Activated naive CD8-positive, alpha-beta T cell (primary cell): ENCODE measurements around the gene POLR1C.
A peak's percentile ranks its signal among the peaks of the same experiment; 100 is the strongest.

Source experiments
- H3K27ac Mint-ChIP-seq: one replicate; pipeline ENCODE4 v1.8.0; 2021; ENCODE audit warnings: mixed read lengths
- H3K27me3 Mint-ChIP-seq: one replicate; pipeline ENCODE4 v1.8.0; 2021; ENCODE audit warnings: mixed read lengths
- H3K36me3 Mint-ChIP-seq: one replicate; pipeline ENCODE4 v1.8.0; 2021; ENCODE audit warnings: mixed read lengths
- H3K4me1 Mint-ChIP-seq: one replicate; pipeline ENCODE4 v1.8.0; 2021; ENCODE audit warnings: low read depth, mixed read lengths
- H3K4me3 Mint-ChIP-seq: one replicate; pipeline ENCODE4 v1.8.0; 2021; ENCODE audit warnings: mild to moderate bottlenecking, mixed read lengths
- H3K9me3 Mint-ChIP-seq: one replicate; pipeline ENCODE4 v1.8.0; 2021; ENCODE audit warnings: low read depth, mixed read lengths

Gene POLR1C

DNA sequence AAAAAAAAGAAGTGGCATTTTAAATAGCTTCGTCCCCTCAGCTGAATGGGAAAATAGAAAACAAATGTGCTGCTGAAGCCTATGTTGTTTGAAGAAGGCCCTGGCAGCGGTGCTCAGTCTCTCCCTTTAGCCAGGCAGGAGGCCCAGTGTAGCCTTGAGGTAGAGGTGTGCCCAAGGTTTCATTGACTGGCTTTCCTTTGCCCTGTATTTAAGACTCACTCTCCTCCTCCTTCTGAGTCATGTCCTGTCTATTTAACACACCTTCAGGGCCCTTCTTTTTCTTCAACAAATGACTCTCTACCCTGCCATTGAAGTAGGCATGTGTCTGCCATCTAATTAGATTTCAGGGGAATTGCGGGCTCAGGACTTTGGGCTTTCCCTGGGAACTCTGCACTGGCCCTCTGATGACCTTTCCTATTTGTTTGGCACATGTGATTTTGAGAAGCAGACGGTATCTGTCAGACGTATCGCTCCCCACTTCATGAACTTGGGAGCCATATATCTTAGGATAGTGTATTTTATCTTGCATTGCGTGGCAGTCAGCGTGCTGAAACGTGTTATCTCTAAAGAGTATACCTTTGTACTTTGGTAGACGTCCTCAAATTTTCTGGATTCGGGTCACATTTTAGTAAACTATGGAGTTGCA, 35.2 kb upstream of the POLR1C start:
- no peaks in the 10 kb centered on the region for H3K27me3 Mint-ChIP-seq
- H3K4me3 Mint-ChIP-seq: peak overlapping the region; percentile 17
- no peaks in the 10 kb centered on the region for H3K9me3 Mint-ChIP-seq
- peaks cover 2% of the 10 kb centered on the region for H3K36me3 Mint-ChIP-seq
- no peak overlapping the region for H3K27ac Mint-ChIP-seq
- peaks cover 55% of the 10 kb centered on the region for H3K4me1 Mint-ChIP-seq

DNA sequence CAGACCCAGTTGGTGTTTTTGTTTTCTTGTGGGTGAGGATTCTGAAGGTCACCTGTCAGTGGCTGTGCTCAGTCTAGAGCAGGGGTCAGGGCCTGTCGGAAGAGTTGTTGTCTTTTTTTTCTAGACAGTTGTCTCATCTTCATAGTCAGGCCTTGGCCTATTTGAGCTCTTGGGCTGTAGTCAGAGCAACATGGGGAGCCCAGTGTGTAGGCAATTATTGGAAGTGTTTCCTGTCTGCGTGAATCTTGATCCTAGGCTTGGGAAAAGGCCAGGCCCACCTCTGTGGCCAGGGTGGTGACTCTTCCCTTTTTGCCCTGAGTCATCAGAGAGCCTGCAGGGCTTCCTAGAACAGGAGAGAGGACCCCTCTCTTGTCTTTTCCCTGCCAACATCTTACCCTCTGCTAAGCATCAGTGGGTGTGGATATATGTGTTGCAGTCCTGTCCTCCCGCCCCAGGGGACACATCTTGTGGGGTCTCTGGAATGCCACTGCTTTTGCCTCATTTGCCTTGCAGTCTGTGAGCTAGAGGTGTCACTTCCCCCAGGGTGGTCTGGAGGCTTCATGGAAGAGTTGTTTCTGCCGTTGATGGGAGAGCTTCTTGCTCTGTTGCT, 28.1 kb upstream of the POLR1C start:
- no peak overlapping the region for H3K27ac Mint-ChIP-seq
- no peaks in the 10 kb centered on the region for H3K9me3 Mint-ChIP-seq
- no peaks in the 10 kb centered on the region for H3K36me3 Mint-ChIP-seq
- H3K4me3 Mint-ChIP-seq: no peak overlapping the region
- H3K4me1 Mint-ChIP-seq: peaks cover 9% of the 10 kb centered on the region
- H3K27me3 Mint-ChIP-seq: no peaks in the 10 kb centered on the region

DNA sequence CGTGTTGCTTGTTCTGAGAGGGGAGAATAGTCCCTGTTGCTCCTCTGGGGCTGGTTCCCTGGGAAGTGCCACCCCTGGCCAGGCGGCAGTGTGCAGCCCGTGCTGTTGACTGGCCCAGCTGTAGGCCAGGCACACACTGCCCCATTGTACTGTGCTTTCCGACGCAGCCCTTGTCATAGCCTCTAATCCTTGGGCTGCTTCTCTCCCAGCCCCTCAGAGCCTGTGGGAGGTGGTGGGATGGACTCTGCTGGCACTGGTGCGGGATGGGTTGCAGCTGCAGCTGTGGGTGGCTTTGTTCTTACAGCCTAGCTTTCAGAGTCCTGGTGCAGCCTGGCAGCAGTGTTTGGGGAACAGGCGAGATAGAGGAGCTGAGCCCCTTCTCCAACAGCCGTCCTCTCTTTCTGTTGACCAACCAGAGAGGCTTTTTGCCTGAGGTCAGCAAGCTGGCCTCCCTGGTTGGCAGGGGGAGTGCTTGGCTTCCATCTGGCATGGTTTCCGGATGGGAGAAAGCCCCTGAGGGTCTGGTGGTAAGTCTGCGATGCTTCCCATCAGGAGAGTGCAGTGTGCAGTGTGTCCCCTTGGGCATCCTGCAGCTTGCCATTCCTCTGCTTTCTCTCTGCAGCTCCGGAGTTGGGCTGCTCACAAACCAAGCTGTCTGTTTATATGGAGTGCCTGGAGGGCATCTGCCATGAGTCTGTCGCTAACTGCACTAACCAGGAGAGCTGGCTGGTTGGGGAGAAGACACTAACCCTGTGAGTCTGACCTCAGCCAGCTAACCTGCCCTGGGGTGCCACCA, 27.4 kb upstream of the POLR1C start:
- H3K9me3 Mint-ChIP-seq: no peaks in the 10 kb centered on the region
- no peaks in the 10 kb centered on the region for H3K27me3 Mint-ChIP-seq
- H3K27ac Mint-ChIP-seq: no peak overlapping the region
- H3K4me1 Mint-ChIP-seq: peaks cover 15% of the 10 kb centered on the region
- no peak overlapping the region for H3K4me3 Mint-ChIP-seq
- H3K36me3 Mint-ChIP-seq: no peaks in the 10 kb centered on the region

DNA sequence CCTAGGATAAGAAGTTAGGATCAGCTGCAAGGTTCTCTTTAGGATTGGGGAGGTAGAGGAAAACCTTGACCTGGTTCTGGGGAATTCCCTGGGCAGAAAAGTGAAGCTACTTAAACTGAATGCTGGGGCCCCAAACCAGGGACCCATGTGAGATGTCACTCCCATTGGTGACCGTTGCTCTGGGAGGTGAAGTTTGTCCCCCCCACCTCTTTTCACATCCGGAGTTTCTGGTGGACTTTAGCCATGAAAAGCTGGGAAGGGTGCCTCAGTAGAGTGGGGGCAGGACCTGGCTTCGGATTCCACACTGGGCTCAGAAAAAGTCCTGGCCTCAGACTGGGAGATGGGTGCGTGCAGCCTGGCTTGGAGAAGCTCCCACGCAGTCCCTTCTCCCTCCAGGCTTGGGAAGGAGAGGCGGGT, 26.4 kb upstream of the POLR1C start:
- no peak overlapping the region for H3K4me3 Mint-ChIP-seq
- no peaks in the 10 kb centered on the region for H3K36me3 Mint-ChIP-seq
- peaks cover 24% of the 10 kb centered on the region for H3K4me1 Mint-ChIP-seq
- H3K9me3 Mint-ChIP-seq: no peaks in the 10 kb centered on the region
- H3K27me3 Mint-ChIP-seq: no peaks in the 10 kb centered on the region
- no peak overlapping the region for H3K27ac Mint-ChIP-seq

DNA sequence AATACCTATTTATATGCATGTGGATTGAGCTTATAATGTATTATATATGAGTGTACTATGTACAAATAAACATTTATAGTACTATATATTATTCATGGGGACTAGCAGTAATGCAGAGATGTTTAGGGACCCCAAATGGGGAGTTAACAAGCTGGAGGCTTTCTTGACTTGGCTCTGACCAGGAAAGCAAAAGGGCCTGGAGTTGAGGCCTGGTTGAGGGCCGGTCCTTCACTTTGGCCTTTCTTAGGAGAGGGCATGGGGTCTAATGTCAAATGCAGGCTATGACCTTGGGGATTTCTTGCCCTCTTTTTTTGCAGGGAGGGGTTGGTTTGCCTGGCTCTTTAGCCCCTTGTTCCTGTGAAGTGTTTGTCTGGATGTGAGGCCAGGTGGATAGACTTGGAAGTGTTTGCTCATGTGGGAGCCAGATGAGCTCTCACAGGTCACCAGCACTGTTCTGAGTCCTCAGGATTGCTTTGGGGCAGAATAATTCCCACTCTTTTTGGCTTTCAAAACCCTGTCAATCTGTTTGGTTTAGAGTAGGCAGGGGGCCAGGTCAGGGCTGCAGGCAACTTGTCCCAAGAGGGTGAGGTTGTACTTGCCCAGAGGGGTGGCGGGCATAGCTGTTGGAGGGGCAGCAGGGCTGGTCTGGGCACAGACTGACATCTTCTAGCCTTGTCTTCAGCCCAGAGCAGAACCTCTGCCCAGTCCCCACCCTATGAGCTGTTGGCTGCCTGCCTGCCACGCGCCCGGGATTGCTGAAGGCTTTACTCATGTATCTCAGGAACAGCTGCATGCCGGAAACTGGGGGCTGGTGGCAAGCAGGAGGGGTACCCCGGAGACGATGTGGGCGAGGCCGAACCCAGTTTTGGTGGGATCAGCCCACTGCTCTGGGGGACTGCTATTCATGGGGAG, 24.9 kb upstream of the POLR1C start:
- no peak overlapping the region for H3K4me3 Mint-ChIP-seq
- no peaks in the 10 kb centered on the region for H3K36me3 Mint-ChIP-seq
- H3K27ac Mint-ChIP-seq: no peak overlapping the region
- peaks cover 27% of the 10 kb centered on the region for H3K4me1 Mint-ChIP-seq
- H3K27me3 Mint-ChIP-seq: no peaks in the 10 kb centered on the region
- H3K9me3 Mint-ChIP-seq: no peaks in the 10 kb centered on the region

DNA sequence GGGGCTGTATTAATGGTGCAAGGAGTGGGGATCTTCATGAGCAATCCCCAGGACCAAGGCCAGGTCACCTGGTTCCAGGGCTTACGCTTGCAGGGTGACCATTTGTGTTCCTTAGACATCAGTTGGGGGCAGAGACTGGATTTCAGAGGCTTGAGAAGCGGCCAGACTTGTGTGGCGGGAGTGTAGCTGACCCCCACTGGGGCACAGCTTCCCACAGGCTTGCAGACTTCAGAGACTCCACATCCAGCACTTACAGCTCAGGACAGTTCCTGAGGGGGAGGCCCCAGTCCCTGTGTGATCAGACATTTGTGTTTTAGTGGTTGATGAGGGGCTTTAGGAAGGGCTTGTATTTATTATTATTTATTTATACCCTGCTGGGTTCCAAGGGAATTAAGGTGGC, 24.2 kb upstream of the POLR1C start:
- Mint-ChIP-seq H3K27ac (no peak overlapping the region), H3K4me1 (peaks cover 27% of the 10 kb centered on the region), H3K36me3 (no peaks in the 10 kb centered on the region), H3K9me3 (no peaks in the 10 kb centered on the region), H3K4me3 (no peak overlapping the region), H3K27me3 (no peaks in the 10 kb centered on the region)

DNA sequence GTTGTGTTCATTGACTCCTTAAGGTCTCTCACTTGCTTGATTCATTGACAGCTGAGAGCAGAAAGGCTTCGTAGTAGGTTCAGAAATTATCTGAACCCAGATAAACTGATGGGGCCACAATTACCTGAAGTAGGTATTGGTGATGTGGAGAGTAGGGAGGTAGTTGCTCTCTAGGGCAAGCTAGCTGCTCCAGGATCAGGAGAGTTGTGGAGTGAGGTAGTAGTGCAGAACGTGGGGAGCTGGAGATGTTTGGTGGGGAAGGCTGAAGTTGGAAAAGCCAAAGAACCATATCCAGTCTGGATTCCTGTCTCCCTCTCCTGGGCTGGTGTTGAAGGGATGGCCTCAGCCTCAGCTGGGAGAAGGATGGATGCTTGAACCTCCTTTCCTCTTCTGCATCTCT, 23.7 kb upstream of the POLR1C start:
- Mint-ChIP-seq H3K4me1 (peaks cover 27% of the 10 kb centered on the region), H3K27ac (peak overlapping the region; percentile 13), H3K36me3 (no peaks in the 10 kb centered on the region), H3K9me3 (no peaks in the 10 kb centered on the region), H3K27me3 (no peaks in the 10 kb centered on the region), H3K4me3 (no peak overlapping the region)

DNA sequence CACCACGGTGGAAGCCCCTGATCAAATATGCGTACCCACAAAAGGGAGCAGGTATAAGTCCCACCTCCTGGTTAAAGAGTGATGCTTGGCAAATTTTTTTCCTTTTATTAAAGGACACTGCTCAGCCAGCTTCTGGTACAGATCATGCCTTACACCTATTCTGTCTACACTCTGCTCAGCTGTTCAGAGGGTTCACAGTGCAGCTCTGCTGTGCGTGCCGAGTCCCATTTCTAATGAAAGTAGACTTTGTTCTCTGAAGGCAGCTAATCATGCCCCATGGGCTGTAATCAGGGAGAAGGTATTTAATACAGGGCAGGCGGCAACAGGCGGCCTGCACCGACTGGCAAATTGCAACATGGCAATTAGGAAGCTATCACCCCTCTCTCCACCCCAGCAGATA, 23.1 kb upstream of the POLR1C start:
- no peaks in the 10 kb centered on the region for H3K36me3 Mint-ChIP-seq
- H3K9me3 Mint-ChIP-seq: no peaks in the 10 kb centered on the region
- H3K4me1 Mint-ChIP-seq: peaks cover 27% of the 10 kb centered on the region
- no peaks in the 10 kb centered on the region for H3K27me3 Mint-ChIP-seq
- H3K27ac Mint-ChIP-seq: no peak overlapping the region
- H3K4me3 Mint-ChIP-seq: no peak overlapping the region

DNA sequence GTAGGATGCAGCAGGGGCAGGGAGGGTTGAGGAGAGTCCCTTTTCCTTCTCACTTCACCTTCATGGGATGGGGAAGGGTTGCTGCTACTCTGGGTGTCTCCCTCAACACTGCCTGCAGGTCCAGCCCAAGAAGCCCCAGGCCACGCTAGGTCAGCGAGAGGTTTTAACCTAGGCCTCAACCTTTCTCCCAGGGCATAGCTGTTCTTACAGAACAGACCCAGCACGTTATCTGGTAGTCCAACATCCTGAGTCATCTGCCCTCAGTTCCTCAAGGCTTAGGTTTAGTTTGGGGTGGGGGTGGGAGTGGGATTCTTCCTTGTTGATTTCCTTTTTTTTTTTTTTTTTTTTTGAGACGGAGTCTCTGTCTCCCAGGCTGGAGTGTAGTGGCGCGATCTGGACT, 22.6 kb upstream of the POLR1C start:
- Mint-ChIP-seq H3K4me3 (no peak overlapping the region), H3K4me1 (peaks cover 26% of the 10 kb centered on the region), H3K9me3 (no peaks in the 10 kb centered on the region), H3K27ac (no peak overlapping the region), H3K27me3 (no peaks in the 10 kb centered on the region), H3K36me3 (no peaks in the 10 kb centered on the region)

DNA sequence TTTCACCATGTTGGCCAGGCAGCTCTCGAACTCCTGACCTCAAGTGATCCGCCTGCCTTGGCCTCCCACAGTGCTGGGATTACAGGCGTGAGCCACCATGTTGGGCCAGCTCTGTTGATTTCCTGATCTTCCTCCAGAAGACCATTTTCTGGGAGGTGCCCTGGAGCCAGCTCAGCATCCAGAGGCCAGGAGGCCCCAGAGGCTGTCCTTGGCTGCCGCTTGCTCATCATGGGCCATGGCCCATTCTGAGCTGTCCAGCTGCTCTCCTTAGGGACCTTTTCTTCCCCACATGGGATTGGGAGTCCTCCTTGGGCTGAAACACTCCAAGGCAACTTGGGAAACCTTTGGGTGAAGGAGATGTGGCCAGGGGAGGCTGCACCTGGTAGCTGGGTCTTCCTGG, 22.1 kb upstream of the POLR1C start:
- no peaks in the 10 kb centered on the region for H3K36me3 Mint-ChIP-seq
- H3K27me3 Mint-ChIP-seq: no peaks in the 10 kb centered on the region
- H3K27ac Mint-ChIP-seq: no peak overlapping the region
- peaks cover 26% of the 10 kb centered on the region for H3K4me1 Mint-ChIP-seq
- no peak overlapping the region for H3K4me3 Mint-ChIP-seq
- no peaks in the 10 kb centered on the region for H3K9me3 Mint-ChIP-seq

DNA sequence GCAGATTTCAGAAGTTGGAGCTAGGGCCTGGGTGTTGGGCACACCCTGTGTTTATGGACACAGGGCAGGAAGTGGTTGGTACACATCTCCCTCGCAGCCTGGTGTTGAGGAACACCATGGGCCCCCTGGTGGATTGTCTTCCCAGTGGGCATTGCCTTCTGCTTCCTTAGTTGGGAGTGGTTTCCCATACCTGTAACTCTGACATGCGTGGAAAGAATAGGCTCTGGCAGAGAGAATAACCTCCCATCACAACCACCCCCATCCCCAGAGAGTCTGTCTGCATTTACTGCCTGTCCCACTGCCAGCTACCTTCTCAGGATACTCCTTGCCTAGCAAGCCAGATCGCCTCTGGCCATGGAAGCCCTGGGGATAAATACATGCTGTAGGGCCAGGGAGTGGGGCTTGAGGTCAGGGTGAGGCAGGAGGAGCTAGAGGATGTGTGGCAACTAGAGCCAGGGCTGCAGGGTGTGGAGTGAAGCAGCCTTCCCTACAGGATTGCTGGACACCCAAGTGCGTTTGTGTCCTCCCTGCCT, 21.4 kb upstream of the POLR1C start:
- peaks cover 24% of the 10 kb centered on the region for H3K4me1 Mint-ChIP-seq
- H3K9me3 Mint-ChIP-seq: no peaks in the 10 kb centered on the region
- peak overlapping the region; percentile 34 for H3K27ac Mint-ChIP-seq
- H3K4me3 Mint-ChIP-seq: no peak overlapping the region
- H3K36me3 Mint-ChIP-seq: no peaks in the 10 kb centered on the region
- no peaks in the 10 kb centered on the region for H3K27me3 Mint-ChIP-seq

DNA sequence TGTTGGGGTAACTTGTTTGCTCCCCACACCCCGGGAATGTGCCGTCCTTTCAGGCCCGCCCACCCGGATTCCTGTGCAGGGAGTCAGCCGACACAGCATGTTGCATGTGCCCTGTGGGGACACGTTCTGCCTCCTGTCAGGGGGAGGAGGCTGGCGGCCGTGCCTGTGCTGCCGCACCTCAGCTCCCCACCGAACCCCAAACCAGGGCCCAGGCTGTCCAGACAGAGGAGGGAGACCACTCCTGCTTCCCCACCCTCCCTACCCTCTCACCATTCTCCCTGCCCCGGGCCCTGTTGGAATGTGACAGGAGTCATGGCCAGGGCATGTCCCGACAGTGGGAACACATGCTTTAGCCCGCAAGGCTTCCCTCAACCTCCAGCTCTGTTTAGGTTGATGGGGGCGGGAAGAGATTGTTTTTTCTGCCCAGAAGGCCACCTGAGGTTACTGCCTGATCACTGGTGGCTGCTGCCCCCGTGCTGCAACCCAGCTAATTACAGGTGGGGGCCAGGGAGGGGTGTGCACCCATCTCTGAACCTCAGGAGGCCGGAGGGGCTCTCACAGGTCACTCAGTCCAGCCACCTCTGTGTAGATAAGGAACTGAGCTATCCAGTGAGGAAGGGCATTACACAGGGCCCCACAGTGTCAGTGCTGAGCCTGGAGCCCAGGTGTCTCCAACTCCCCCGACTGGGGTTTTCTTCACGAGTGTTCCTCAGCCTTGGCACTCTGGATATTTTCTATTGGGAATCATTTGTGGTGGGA, 20.3 kb upstream of the POLR1C start:
- Mint-ChIP-seq H3K36me3 (no peaks in the 10 kb centered on the region), H3K27me3 (no peaks in the 10 kb centered on the region), H3K27ac (no peak overlapping the region), H3K9me3 (no peaks in the 10 kb centered on the region), H3K4me3 (no peak overlapping the region), H3K4me1 (peaks cover 24% of the 10 kb centered on the region)

DNA sequence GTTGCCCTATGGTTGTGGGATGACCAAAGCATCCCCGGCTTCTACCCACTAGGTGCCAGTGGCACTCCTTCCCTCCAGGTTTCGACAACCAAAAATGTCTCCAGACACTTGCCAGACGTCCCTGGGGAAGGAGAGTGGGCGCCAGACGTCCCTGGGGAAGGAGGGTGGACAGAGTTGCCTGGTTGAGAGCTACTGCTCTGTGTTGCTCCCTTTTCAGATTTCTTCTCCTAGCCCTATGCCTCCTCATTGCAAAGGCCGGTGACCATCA, 19.8 kb upstream of the POLR1C start:
- no peaks in the 10 kb centered on the region for H3K9me3 Mint-ChIP-seq
- no peak overlapping the region for H3K4me3 Mint-ChIP-seq
- H3K36me3 Mint-ChIP-seq: no peaks in the 10 kb centered on the region
- H3K27ac Mint-ChIP-seq: no peak overlapping the region
- H3K27me3 Mint-ChIP-seq: no peaks in the 10 kb centered on the region
- H3K4me1 Mint-ChIP-seq: peaks cover 24% of the 10 kb centered on the region

DNA sequence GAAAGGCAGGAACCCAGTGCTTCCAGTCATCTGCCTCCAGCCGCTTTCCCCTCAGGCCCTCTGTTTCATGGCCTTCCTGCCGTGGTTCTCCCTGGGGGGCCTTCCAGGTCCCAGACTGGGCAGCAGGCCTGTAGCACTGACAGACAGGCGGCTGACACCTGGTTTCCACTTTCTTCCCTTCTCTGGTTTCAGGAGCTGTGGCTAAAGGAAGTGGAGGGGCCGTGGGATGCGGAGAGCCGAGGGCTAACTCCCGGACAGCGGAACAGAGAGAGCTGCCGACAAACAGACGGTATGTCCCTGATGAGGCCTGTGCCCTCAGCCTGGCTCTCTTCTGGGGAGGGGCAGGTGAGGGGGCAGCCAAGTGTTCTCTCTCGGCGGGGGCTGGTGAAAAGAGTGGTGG, 19.2 kb upstream of the POLR1C start:
- no peaks in the 10 kb centered on the region for H3K36me3 Mint-ChIP-seq
- no peak overlapping the region for H3K4me3 Mint-ChIP-seq

More for the DNA sequence above, 19.2 kb upstream of the POLR1C start:
- Mint-ChIP-seq H3K27ac (no peak overlapping the region), H3K9me3 (no peaks in the 10 kb centered on the region), H3K4me1 (peaks cover 24% of the 10 kb centered on the region), H3K27me3 (no peaks in the 10 kb centered on the region)
